Measurements from ENCODE around the gene WNT7A.
A peak's percentile ranks its signal among the peaks of the same experiment; 100 is the strongest.

The WNT7A gene

DNA sequence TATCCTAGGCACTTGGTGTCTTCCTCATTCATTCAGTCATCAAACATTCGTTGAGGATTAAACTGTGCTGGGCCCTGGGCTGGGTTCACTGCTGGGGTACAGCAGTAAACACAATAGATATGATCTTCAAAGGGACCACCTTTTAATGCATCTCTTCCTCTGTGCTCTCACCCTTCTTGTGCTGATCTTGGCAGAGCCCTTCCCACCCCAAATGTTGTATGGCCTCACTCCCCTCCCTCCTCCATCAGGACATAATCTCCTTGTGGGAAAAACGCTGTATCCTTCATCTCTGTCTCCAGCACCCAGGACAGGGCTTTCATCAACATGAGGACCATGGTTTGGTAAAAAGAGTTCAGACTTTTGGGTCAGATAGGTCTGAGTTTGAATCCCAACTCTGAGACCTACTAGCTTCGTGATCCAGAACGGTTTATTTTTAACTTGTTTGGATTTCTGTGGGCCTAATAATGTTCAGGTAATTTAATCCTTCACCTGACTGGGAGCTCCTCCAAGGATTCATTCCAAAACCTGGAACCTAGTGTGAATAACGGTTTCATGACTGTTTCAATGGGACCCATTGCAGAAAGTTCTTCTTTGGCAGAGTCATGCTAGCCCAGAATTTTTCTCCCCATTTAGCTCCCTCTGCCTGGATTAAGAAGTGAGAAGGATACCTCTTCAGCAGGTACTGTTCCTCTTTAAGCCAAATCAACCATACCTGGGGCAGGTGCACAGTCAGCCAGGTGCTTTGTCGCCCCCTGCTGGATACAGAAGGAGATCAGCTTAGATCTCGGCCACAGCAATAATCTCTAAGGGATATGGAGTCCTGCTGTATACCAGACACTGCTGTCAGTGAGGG, 5.2 kb upstream of the WNT7A start:
- DNase-seq, result peak; percentile 3

DNA sequence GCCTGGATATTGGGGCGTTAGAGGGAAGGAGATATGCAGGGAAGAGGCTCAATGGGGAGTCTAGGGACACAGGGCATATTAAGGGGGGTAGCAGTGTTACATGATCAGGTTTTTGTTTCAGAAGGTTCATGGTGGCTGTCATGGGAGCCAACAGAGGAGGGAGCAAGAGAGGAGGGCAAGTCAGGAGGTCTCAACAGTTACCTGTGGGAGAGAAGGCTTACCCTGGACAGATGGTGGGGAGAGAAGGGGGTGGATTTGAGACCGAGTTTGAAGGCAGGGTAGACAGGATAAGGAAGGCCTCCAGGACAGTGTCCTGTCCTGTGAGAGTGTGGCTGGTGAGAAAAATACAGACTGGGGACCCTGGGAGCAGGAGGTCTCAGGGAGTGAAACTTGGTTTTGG, 3.8 kb upstream of the WNT7A start:
- DNase-seq, result no peak

DNA sequence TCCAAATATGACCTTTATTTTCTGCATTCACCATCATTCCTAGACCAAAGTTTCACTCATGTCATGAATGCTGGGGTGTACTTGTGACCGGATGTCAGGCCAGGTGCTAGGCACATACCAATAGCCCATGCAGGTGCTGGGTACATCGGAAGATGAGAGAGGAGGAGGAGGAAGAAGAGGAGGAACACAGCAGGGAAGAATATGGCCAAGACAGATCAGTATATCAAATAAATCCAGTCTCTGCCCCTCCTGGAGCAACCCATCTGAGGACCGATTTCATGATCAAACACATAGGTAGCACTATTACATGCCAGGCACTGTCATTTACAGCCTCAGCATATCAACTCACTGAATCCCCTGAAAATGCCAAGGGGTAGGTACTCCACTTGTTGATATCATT, 3.0 kb upstream of the WNT7A start:
- no peak for DNase-seq

DNA sequence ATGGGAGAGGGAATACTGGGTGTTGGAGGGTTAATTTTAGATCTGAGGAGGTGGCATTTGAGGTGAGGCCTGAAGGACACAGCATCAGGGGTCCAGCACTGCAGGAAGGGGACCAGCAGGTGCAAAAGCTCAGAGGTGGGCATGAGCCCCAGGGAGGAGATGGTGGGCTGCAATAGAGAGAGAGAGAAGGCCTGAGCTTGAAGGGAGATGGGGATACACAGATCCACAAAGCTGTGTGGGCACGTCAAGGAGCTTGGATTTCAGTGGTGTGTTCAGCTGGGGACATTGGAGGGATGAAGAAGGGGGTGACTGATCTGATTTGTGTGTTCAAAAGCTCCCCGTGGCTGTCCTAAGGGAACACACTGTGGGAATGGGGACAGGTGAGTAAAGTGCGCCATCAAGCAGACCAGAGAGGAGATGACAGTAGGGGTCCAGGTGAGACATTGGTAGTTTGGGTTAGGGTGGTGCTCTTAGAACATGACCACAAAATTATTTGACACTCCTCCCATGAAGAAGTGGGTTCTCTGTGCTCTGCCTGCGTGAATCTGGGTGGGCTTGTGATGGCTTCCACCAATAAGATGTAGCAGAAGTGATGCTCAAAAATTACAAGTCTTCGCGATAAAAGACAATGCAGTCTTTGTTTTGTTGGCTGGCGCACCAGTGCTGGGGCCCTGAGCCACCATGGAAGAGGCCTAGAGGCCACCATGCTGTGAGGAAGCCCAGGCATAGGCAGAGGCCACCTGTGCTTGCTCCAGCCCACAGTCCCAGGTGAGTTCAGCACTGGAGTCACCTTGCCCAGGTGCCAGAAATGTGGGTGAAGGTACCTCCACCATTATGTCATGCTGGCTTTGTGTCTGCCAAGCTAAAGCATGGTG, 1.9 kb upstream of the WNT7A start:
- DNase-seq, result no peak

DNA sequence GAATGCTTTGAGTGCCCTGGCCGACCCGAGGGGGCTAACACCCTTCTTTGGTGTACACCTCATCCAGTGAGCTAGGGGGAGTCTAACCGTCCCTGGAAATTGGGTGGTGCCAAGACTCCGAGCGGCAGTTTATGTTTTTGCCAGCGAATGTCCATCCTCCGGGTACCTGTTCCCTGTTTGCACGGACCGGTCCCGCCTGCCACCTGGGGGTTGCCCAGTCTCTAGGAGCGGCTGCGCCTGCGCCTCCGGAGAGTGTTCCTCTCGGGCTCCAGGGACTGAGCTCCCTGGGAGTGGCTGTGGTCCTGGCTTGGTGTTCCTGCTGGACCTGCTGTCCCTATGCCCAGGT, 913 bp upstream of the WNT7A start:
- no peak for DNase-seq

DNA sequence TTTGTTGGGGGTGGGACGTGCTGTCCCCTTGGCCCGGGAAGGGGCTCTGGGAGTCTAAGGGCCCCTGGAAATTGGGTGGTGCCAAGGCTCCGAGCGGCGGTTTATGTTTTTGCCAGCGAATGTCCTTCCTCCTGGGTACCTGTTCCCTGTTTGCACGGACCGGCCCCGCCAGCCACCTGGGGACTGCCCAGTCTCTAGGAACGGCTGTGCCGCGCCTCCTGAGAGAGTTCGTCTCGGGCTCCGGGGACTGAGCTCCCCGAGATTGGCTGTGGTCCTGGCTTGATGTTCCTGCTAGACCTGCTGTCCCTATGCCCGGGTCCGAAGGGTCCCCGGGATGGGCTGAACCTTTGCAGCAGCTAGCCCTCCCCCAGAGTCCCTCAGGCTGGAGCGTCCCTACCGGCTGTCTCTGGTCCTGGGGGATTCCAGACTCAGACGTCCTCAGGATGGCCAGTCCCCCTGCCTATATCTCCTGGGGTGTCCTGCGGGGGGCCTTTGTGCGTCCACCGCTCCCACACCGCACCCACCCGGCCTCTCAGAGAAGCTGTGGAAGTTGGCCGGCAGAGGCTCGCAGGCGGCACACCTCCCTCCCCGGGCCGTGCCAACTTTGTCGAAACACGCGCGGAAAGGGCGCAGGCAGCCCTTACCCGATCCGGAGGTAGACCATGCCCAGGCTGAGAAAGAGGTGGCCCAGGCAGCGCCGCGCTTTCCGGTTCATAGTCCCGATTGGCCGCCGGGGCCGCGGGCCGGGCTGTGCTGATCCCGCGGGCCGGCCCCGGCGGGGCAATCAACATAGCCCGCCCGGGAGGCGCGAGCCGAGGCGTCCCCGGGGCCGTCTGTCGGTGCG, 547 bp downstream of the WNT7A start:
- DNase-seq, result no peak

DNA sequence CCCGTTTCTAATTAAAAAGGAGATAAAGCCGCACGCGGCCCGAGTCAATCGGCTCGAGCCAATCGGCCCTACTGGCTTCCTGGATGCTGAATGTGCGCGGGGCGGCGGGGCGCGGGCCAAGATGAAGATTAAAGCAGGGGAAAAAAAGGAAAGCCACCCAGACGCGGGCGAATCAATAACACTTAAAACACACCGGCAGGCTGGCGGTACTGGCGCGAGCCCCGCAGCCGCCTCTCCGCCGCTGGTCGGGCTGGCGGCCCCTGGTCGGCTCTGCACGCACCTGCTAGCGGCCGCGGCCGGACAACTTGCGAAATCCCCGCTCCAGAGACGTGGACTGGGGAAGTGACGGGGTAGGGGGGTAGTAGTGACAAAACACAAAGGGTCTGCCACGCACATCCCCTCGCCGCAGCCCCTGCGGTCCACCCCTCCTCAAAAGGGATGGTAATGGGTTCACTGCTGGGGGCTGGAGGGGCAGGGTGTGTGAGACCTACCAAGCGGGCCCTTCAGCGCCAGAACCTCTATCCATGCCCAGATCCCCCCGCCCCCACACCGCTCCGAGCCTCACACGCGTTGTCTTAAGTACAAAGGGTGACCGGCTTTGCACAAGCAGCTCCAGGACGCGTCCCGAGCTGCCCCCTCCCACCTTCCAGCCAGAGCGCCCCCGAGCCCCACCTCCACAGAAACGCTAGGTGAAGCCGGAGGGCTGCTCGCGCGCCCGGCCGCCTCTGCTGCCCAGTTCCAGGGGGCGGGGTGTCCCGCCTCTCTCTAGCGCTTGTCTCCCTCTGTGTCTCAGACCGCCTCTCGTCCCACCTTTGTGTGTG, 1.4 kb downstream of the WNT7A start:
- DNase-seq, result no peak

DNA sequence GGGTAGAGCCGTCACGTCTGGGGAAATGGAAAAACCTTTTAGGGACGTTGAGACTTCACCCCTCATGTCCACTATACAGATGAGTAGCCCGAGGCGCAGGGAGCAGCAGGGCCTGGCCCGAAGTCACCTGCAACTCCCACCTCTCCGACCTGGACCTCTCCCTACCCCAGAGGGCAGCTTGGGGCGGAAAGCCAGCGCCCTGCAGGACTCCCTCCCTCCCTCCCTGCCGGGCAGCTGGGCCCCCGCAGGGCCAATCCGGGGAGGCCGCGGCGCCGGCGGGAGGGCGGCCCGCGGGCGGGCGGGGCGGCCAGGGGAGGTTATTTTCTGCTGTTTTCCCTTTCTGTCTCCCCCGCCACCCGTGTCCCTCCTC, 2.0 kb downstream of the WNT7A start:
- no peak for DNase-seq

DNA sequence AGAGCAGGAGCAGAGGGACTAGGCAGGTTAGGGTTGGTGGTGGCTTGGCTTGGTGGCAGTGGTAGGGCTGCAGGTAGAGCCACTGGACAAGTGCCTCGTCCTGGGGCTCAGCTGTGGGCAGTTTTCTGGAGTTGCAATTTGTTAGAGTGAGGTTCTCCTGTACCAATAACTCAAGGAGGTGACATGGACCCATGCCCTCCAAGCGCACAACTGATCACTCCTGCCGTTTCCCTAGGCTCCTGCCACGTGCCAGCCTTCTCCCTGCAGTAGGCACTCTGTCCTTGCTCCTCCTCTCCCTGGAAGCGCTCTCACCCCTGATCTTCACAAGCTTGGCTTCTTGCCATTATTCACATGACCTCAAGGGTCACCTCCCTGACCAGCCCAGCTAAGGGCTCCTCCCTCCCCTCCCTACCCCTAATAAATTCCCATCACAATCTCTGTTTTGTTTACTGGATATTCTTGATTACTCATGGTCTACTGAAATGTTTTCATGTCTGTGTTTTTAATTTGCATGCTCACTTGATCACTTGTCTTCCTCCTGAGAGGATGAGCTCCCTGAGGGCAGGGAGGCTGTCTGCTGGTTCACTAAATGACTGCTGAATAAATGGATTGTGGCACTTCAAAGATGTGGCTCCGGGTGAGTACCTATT, 3.3 kb downstream of the WNT7A start:
- no peak for DNase-seq

DNA sequence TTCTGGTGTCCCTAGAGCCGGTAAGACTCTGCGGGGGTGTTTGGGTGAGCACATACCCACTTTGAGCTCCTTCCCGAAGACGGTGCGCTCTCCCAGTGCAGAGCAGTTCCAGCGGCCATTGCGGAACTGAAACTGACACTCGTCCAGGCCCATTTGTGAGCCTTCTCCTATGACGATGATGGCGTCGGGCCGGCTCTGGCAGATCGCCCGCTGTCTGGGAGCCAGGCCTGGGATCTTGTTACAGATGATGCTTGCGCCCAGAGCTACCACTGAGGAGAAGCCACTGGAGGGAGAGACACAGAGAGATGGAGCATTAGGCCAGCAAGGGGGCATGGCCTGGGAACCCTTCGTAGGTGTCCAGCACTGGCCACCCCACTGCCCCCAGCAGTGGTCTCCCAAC, 5.0 kb downstream of the WNT7A start:
- DNase-seq, result no peak

DNA sequence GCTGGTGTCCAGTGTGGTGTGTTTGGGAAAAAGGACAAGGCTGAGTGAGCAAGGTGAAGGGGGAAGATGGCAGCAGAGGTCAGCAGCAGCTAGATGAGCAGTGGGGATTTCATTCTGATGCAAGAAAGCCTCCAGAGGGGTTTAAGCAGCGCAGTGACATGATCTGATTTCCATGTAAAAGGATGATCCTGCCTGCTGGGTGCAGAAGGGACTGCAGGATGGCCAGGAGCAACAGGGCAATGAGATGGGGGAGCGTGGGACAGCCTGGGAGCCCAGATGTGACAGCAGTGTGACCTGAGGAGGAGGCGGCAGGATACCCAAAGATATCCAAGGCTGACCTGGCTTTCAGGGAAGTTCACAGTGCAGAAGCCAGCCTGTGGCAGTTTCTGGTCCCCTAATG, 6.1 kb downstream of the WNT7A start:
- DNase-seq, result no peak

DNA sequence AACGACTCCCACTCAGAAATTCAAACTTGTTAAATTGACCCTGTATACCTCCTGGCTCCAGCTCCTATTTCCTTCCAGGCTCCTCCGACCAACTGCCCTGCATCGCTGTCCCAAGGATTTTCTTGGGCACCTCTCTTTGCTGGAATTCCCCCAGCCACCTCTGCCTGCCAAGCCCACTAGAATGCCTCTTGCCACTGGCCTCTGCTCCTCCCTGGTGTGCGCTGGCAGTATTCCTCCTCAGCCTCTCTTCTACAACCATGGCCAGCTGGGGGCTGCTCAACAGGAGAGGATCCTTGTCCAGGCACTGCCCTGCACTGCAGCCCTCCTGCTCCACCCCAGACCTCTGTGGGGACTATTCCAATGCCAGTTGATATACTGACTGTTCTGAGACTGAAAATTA, 7.4 kb downstream of the WNT7A start:
- DNase-seq, result no peak

DNA sequence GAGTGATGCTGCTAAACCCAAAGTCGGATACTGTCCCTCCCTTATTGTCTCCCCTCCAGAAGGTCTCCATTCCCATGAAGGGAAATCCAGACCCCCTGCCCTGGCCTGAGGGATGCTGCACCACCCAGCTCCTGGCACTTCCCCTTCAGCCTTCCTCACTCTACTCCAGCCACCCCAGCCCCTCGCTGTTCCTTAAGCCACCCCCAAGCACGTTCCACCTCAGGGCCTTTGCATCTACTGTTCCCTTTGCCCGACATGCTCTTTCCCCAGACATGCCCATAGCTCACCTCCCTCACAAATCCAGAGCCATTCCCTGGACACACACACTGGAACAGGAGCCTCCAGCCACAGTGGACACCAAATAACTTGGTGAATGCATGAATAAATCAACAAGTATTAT, 8.1 kb downstream of the WNT7A start:
- DNase-seq, result no peak

DNA sequence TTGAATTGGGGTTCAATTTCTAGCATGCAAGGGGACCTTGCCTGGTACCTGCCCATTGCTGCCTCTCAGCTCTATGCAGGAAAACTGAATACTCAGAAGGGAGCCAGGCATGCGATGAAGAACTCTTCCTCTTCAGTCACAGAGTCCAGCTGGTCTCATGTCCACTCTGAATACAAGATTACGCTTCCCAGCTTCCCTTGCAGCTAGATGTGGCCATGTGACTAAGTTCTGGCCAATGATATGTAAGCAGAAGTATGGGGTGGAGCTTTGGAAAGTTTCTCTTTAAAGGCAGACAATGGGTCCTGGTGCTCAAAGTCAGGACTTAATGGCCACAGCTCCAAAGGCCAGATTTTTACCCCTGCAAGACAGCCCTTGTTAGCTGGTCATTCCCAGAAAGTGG, 9.0 kb downstream of the WNT7A start:
- DNase-seq, result no peak

DNA sequence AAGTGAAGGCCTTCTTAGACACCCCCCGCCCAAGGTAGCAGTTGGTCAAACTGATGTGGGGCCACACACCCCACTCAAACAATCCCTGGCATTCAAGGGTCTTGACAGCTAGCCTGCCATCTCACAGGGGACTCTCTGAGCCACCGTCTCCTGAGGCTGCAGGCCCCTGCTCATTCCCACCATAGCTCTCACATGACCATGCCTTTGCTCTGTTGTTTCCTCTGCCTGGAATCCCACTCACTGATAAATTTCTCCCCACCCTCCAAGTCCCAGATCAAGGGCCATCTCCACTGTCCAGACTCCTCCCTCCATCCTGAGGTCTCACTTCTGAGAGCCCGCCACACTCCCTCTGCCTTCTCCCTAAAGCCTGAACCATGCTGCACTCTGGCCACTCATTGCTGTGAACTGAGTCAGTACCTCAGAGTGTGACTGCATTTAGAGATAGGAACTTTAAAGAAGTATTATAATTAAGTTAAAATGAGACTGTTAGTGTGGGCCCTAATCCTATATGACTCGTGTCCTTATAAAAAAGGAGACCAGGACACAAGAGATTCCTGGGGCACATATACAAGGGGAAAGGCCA, 10.0 kb downstream of the WNT7A start:
- no peak for DNase-seq

DNA sequence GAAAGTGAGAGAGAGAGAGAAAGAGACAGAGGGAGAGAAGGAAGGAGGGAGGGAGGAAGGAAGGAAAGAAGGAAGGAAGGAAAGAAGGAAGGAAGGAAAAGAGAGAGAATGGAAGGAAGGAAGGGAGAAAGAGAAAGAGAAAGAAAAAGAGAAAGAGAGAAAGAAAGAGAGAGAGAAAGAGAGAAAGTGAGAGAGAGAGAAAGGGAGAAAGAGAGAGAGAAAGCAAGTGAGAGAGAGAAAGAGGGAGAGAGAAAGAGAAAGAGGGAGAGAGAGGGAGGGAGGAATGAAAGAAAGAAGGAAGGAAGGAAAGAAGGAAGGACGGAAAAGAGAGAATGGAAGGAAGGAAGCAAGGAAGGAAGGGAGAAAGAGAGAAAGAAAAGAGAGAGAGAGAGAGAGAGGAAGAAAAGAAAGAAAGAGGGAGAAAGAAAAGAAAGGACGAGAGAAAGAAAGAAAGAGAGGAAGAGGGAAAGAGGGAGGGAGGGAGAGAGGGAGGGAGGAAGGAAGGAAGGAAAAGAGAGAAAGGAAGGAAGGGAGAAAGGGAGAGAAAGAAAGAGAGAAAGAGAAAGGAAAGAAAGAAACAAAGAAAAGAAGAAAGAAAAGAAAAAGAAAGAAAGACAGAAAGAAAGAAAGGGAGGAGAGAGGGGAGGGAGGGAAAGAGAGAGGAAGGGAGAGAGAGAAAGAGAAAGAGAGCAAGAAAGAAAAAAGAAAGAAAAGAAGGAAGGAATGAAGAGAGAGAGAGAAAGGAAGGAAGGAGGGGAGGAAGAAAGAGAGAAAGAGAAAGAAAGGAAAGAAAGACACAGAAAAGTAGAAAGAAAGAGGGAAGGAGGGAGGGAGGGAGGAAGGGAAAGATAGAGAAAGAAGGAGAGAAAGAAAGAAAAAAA, 10.8 kb downstream of the WNT7A start:
- DNase-seq, result no peak

DNA sequence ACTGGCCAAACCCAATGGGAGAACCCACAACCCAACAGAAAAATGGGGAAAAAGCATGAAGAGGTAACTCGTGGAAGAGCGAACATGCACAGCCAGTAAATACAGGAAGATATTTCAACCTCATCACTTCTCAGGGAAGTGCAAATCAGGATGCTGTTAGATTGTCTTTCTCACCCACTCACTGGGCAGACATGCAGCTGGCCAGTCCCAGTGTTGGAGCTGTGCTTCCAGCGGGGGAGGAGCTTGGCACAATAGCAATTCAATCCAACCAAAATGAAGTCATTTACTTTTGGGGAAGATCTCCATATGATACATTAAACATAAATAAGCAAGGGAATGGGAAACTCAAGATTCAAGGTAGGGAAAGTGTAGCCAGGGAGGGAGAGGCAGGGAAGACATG, 12.1 kb downstream of the WNT7A start:
- DNase-seq, result no peak

DNA sequence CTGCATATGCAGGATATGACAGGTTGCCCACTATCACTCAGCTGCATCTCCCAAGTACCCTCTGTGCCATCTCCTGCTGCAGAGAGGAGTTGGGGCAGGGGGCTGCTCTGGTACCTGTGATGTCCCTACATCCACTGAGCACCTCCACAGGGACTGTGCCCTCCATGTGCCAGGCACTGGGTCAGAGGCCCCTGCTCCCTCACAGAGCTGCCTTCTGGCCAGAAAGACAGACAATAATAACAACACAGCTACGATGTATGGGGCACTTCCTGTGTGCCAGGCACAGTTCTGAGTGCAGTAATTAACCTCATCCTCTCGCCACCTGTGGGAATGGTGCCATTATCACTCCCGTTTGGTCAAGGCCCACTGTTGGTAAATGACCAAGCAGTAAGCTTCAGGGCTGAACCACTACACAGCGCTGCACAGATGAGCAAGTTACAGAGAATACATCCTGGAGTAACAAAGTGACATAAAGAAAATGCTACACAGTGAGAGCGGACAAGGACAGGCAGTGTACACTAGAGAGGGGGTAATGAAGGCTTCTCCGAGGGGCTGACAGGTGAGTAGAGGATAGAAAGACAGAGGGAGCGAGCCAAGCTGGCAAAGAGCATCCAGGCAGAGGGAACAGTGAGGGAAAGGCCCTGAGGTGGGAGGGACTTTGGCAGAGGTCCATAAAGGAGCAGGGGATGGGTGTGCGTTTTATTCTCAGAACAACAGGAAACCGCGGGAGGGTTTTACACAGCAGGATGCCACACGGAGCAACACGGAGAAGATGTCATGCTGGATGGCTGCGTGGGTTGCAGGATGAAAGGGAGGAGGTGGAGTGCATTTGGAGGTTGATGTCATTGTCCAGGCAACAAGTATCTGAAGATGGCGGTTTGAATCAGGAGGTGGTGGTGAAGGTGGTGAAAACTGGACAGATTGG, 13.6 kb downstream of the WNT7A start:
- no peak for DNase-seq

DNA sequence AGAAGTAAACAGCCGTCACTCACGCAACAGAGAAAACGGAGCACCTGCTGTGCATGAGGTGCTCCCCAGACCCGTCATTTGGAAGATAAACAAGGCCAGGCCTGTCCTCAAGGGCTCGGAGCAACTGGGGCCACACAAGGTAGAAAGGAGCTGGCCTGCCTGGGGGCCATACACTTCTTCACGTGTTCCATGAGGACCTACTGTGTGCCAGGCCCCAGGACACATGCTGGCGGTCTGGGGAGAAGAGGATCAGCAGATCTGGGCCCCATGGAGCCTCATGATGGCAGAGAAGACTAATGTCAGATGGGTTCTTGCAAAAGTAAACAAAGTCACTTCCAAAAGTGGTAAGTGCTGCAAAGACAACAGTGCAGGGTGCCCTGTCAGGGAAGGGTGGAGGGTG, 14.3 kb downstream of the WNT7A start:
- no peak for DNase-seq

Data from NCI-H1694 treated with DMSO at 0.1 percent for 48 hours (cell line).